ENCODE results near the gene FOXJ1. TPM values are rescaled to one million over a fixed set of nuclear protein-coding genes. Genes with fewer than 3 reads are reported as not detected.

FOXJ1 gene
- total and polyA plus RNA-seq, 2 of the 8 experiments (the other 6 are each of a cell fraction or from before 2014, with no cell fraction given) = 4.7 to 5.4 TPM

DNA sequence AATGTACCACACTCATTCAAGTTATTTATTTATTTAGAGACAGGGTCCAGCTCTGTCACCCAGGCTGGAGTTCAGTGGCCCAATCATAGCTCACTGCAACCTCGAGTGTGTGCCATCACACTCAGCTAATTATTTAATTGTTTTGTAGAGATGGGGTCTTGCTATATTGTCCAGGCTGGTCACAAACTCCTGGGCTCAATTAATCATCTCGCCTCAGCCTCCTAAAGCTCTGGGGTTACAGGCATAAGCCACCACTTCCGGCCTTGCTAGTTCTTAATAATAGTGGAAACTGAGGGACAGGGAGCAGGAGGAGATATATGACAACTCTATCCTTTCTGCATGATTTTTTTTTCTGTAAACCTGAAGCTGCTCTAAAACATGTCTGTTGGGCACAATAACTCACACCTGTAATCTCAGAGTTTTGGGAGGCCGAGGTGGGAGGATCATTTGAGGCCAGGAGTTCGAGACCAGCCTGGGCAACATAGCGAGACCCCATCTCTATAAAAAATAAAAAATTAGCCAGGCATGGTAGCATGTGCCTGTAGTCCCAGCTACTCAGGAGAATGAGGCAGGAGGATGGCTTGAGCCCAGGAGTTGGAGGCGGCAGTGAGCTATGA lies 25.8 kb downstream of the FOXJ1 start:
- no peak overlapping the region for H3K9ac ChIP-seq (replicated peaks in 1 of 4; ENCODE audit: extremely low read depth in 1 of 4, low read depth in 3 of 4, low read length in 3 of 4)
- H4K8ac ChIP-seq (ENCODE audit: extremely low read depth, insufficient read depth, low read length) = no peak overlapping the region
- no peak overlapping the region for H2BK15ac ChIP-seq (ENCODE audit: low read length)
- H4K20me1 ChIP-seq (replicated peaks in 1 of 2; ENCODE audit: control insufficient read depth in 1 of 2, insufficient read depth in 2 of 2, low read length in 2 of 2) = no peaks in the 10 kb centered on the region
- H3K27me3 ChIP-seq (replicated peaks in 1 of 4; ENCODE audit: control insufficient read depth in 3 of 4, extremely low read depth in 1 of 4, insufficient read depth in 3 of 4, low read length in 3 of 4) = no peaks in the 10 kb centered on the region; a peak in 1 of 7 replicates
- no peaks in the 10 kb centered on the region for H3K36me3 ChIP-seq (ENCODE audit: control insufficient read depth in 2 of 4, insufficient read depth in 4 of 4, low read length in 3 of 4)
- no peak overlapping the region for H3K14ac ChIP-seq (ENCODE audit: insufficient read length)
- no peak overlapping the region for H2BK12ac ChIP-seq (ENCODE audit: low read depth, low read length)
- no peak for FAIRE-seq
- no peak overlapping the region for H3K27ac ChIP-seq (ENCODE audit: low read depth, low read length)
- no peak overlapping the region for H2BK5ac ChIP-seq (ENCODE audit: low read depth, low read length)
- no peaks in the 10 kb centered on the region for H3K79me2 ChIP-seq (ENCODE audit: control insufficient read depth in 1 of 2, insufficient read depth in 2 of 2, low read length in 2 of 2)
- H3K23ac ChIP-seq (ENCODE audit: insufficient read length) = no peak overlapping the region
- no peak overlapping the region for H3K4ac ChIP-seq (replicated peaks; ENCODE audit: insufficient read length, low read depth, low read length)
- H3K4me3 ChIP-seq (ENCODE audit: extremely low read depth in 1 of 4, insufficient read depth in 2 of 4, low read depth in 3 of 4, low read length in 4 of 4) = no peak overlapping the region
- no peaks in the 10 kb centered on the region for H3K79me1 ChIP-seq (ENCODE audit: low read depth, low read length)
- H3K4me2 ChIP-seq (ENCODE audit: insufficient read depth in 1 of 2, low read depth in 2 of 2, low read length in 2 of 2) = no peak overlapping the region
- H3K9me3 ChIP-seq (ENCODE audit: insufficient read depth in 2 of 2, low read depth in 1 of 2, low read length in 1 of 2) = no peaks in the 10 kb centered on the region
- CTCF ChIA-PET (ENCODE audit: partially characterized antibody) = interaction anchor here (0.7 to 41.5 kb wide), 12 partner anchors 9 to 164 kb away, joined by 3 to 778 read pairs (median 4); partner anchors contain the start of genes EXOC7 and FOXJ1
- POLR2A ChIA-PET (ENCODE audit: partially characterized antibody) = interaction anchor here (1.2 kb wide), 1 partner anchor 36 kb away, joined by 3 read pairs; the partner anchor contains the start of gene ZACN
- H3K18ac ChIP-seq (ENCODE audit: extremely low read depth, low read length) = no peak overlapping the region
- WGBS, 2 experiments (ENCODE audit: extremely low coverage in 1 of 2, insufficient coverage in 1 of 2, insufficient read length in 1 of 2, insufficient replicate concordance in 2 of 2, low coverage in 1 of 2, low lambda C conversion rate in 2 of 2, missing lambda C conversion rate in 1 of 2) = 92% methylated on average over 7 of the region's 7 CpGs; no CpG with 5 or more reads in 1 of the 2 experiments
- no peak overlapping the region for H4K91ac ChIP-seq (replicated peaks; ENCODE audit: insufficient read length, low read length)
- H4K5ac ChIP-seq (ENCODE audit: insufficient read length, low read depth, low read length) = no peak overlapping the region
- no peak overlapping the region for H3K56ac ChIP-seq (replicated peaks; ENCODE audit: insufficient read length, low read depth, low read length)
- H2BK120ac ChIP-seq (replicated peaks; ENCODE audit: low read depth, low read length) = no peak overlapping the region
- H2AK5ac ChIP-seq (ENCODE audit: low read depth, low read length) = no peak overlapping the region
- H3K4me1 ChIP-seq (replicated peaks in 1 of 4; ENCODE audit: control insufficient read depth in 3 of 4, insufficient read depth in 4 of 4, low read length in 3 of 4) = peaks cover 1 to 8% (median 5%) of the 10 kb centered on the region in 4 experiments; a peak in 5 of 7 replicates
- peaks cover 2% of the 10 kb centered on the region; the same call in 1 of the 2 replicates for H3K23me2 ChIP-seq (ENCODE audit: low read depth, low read length)
- H2BK20ac ChIP-seq (ENCODE audit: low read length) = no peak overlapping the region
- DNase-seq (ENCODE audit: low read depth in 1 of 2, low spot score in 2 of 2) = no peak
- no peak overlapping the region for H2AFZ ChIP-seq (ENCODE audit: low read length)
- TF ChIP-seq TCF12 (IDR thresholded peaks at IDR 0.05; ENCODE audit: low read depth, low read length) (no peak), RNF2 (IDR thresholded peaks at IDR 0.05; ENCODE audit: borderline replicate concordance, low read depth, low read length, missing control alignments, poor library complexity, severe bottlenecking) (no peak), EGR1 (IDR thresholded peaks at IDR 0.05; ENCODE audit: borderline replicate concordance, low read depth, low read length) (no peak), JUN (IDR thresholded peaks at IDR 0.05; ENCODE audit: low read depth, low read length) (no peak), KDM4A (IDR thresholded peaks at IDR 0.05; ENCODE audit: low read depth, low read length, severe bottlenecking) (no peak), NRF1 (IDR thresholded peaks at IDR 0.05; ENCODE audit: low read depth, low read length) (no peak), KDM1A (IDR thresholded peaks at IDR 0.05; ENCODE audit: borderline replicate concordance, low read length) (no peak), SIRT6 (IDR thresholded peaks at IDR 0.05; ENCODE audit: low read length) (no peak), ASH2L (IDR thresholded peaks at IDR 0.05; ENCODE audit: low read length) (no peak), NANOG (IDR thresholded peaks at IDR 0.05; ENCODE audit: insufficient read depth, low read depth, low read length, poor library complexity, severe bottlenecking) (no peak), RAD21 (IDR thresholded peaks at IDR 0.05 in 1 of 2, conservative IDR thresholded peaks at IDR 0.05 in 1 of 2; ENCODE audit: low read depth in 2 of 2, low read length in 2 of 2) (no peak), POU5F1 (IDR thresholded peaks at IDR 0.05; ENCODE audit: low read depth, low read length) (no peak), HDAC6 (IDR thresholded peaks at IDR 0.05; ENCODE audit: low read depth, low read length) (no peak)

All from H1 (cell line).